Suppressor macrophage (primary cell): ENCODE measurements around the gene ASMT.
"Not testable (repeated sequence)": the region's sequence is repeated elsewhere in the genome, so short reads cannot be mapped to it uniquely, and the experiment has no call there.

ENCODE experiments used
- DNase-seq, 4 experiments: peaks; one replicate each; pipeline ENCODE4 v3.0.0-alpha.2; 2020 to 2022

The ASMT gene

DNA sequence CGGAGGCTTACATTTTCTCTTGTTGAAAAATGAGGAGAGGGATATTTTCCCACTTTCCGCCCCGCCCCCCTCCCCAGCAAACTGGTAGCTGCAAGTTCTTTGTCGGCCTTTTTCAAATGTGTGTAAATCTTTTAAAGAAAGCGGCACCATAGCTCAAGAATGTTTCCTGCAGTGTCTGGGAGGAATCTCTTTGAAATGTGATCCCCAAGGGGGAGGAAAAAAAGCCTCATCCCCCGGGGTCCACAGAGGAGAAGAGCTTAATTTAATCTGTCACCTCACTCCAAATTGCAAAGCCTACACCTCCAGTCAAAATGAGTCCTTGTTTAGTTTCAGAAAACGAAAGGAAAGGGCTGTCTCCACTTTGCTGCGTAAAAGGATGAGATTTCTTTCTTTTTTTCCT is 34.8 kb downstream of the ASMT start:
- no peak for DNase-seq

GRCh38 chrX:1652011-1652811 is 37.4 kb downstream of the ASMT start:
- peak; percentile 48 to 63 (median 61) for DNase-seq

DNA sequence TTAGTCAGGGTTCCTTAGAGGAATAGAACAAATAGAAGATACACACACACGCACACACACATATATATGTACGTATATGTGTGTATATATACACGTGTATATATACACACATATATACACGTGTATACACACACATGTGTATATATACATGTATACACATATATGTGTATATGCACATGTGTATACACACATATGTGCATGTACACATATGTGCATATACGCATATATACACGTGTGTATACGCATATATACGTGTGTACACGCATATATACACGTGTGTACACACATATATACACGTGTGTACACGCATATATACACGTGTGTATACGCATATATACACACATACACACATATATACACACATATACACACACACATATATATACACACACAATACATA is 41.5 kb downstream of the ASMT start:
- DNase-seq = no peak

DNA sequence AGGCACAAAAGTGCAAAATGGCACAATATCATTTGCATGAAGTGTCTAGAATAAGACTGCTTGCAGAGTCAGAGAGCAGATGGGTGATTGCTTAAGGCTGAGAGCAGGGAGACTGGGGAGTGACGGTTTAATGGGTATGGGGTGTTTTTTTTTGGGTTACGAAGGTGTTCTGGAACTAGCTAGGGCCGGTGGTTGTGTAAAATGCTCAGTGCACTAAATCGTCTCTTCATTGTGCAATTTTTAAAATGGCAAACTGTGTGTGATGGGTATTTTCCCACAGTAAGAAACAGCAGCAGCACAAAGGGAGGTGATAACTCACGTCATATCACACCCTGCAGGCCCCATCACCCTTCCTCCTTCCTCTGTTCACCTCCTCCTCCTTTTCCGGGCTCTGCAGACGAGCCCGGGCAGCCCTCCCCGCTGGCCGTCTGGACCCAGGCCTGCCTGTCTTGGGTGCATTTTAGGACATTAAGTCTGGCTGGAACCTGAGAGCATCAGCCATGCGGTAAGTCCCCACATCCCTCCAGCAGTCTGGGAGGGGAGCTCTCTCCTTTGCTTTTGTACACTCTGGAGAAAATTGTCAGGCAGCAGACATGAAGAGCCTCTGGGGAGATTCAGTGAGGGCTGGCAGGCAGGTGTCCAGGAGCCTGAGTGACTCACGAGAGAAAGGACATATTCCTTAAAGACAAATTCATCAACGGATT is 42.7 kb downstream of the ASMT start:
- DNase-seq = peak; percentile 2 to 19 (median 7)

GRCh38 chrX:1658071-1658491 is 43.2 kb downstream of the ASMT start:
- DNase-seq = no peak

GRCh38 chrX:1659664-1660461 is 45.0 kb downstream of the ASMT start:
- no peak for DNase-seq

DNA sequence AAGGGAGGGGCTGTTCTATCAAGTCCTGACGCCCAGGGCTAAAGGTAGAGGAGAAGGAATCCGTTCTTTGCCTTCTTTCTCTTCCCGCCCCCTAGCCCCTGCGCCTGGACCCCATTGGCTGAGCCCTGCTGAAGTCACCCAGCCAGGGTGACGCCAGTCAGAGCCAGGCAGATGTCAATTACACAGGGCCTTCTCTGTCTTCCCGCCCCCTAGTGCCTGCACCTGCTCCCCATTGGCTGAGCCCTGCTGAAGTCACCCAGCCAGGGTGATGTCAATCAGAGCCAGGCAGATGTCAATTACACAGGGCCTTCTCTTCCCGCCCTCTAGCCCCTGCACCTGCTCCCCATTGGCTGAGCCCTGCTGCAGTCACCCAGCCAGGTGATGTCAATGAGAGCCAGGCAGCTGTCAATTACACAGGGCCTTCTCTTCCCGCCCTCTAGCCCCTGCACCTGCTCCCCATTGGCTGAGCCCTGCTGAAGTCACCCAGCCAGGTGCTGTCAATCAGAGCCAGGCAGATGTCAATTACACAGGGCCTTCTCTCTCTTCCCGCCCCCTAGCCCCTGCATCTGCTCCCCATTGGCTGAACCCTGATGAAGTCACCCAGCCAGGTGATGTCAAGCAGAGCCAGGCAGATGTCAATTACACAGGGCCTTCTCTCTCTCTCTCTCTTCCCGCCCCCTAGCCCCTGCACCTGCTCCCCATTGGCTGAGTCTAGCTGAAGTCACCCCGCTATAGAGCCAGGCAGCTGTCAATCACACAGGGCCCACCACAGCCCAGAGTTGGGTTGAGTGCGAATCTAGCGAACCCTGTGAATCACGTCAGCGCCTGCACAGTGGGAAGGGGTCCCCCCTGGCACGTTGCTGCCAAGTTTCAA is 46.4 kb downstream of the ASMT start:
- peak; percentile 37 to 78 (median 58) for DNase-seq

- no peak for DNase-seq
These were observed 47.0 kb downstream of the ASMT start for GRCh38 chrX:1661922-1662221.

- DNase-seq = no peak
These were observed 52.7 kb downstream of the ASMT start for GRCh38 chrX:1667566-1667965.

DNA sequence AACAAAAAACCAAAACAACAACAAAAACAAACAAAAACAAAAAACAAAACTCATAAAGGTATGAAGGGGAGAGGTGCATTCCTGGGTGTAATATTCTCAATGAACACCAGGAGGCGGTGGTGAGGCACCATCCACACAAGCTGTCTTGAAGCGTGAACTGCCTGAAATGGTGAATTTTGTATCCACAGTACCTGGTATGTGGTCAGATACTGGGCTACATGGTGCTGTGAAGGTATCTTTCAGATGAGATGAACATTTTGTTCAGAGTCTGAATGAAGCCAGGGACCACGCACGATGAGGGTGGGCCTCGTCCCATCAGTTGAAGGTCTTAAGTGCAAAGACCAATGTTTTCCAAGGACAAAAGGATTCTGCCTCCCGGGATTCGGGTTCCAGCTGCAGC is 58.5 kb downstream of the ASMT start:
- DNase-seq = peak; percentile 42 to 57 (median 50)

DNA sequence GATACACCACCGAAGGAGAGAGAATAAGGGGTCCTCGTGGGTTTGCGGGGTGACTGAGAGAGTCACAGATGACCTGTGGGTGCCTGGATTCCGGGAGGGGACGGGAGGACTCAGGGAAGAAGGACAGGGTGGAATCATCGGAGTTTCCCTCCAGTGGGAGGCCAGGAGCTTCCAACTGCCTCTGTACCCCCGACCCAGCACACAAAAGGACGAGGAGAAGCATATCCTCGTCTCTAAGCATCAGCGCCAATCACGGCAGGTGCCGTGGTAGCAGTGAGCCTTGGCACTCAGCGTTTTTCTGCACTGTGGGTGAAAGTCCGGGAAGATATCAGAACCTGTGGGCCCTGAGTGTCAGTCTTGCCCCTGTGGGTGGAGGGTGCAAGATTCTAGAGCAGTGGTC is 62.0 kb downstream of the ASMT start:
- no peak for DNase-seq

GRCh38 chrX:1679238-1679637 is 64.4 kb downstream of the ASMT start:
- peak in 2 of 4 experiments; percentile 8 to 30 for DNase-seq

GRCh38 chrX:1681439-1681838 is 66.6 kb downstream of the ASMT start:
- DNase-seq = no peak

DNA sequence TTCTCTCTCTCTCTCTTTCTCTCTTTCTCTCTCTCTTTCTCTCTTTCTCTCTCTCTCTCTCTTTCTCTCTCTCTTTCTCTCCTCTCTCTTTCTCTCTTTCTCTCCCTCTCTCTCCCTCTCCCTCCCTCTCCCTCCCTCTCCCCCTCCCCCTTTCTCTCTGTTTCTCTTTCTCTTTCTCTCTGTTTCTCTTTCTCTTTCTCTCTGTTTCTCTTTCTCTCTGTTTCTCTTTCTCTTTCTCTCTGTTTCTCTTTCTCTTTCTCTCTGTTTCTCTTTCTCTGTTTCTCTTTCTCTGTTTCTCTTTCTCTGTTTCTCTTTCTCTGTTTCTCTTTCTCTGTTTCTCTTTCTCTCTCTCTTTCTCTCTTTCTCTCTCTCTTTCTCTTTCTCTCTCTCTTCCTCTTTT is 67.0 kb downstream of the ASMT start:
- not testable (repeated sequence) for DNase-seq

GRCh38 chrX:1682501-1682900 is 67.6 kb downstream of the ASMT start:
- DNase-seq = not testable (repeated sequence)

DNA sequence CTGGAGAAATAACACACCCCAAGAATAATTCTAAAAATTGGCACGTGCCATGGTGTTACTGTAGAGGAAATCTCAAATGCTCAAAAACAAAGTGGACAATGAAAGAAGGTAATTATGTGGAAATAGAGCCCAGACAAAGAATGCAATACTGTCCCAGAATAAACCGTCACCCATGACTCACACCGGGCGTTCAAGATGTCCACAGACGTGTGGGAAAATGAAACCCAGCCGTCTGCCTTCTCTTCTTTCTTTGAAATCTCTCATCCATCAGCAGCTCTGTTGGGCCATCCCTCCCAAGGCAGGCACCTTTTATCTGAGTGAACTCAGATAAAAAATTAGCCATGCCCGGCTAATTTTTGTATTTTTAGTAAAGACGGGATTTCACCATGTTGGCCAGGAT is 70.0 kb downstream of the ASMT start:
- DNase-seq = not testable (repeated sequence)

DNA sequence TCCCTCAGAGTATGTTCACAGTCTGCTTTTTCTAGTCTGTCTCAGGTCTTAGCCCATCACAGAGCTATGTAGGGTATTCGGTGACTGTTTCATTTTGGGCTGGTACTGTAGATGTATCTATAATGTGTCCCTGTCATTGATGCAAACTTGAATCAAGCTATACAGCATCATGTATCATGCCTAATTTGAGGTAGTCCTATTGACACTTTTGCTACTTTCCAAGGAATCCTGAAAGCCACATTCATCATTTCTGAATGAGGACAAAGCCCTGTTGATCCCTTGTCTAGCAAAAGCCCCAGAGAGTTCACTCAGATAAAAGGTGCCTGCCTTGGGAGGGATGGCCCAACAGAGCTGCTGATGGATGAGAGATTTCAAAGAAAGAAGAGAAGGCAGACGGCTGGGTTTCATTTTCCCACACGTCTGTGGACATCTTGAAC is 70.6 kb downstream of the ASMT start:
- DNase-seq = not testable (repeated sequence)

GRCh38 chrX:1686642-1687041 is 71.8 kb downstream of the ASMT start:
- no peak for DNase-seq
